Middle frontal gyrus (tissue), 1 donor: ENCODE data around the gene PRC1.
A peak's percentile ranks its signal among the peaks of the same experiment; 100 is the strongest.
"Not testable (repeated sequence)": the region's sequence is repeated elsewhere in the genome, so short reads cannot be mapped to it uniquely, and the experiment has no call there.

Experiments used
- DNase-seq: peaks from one replicate; pipeline ENCODE4 v3.0.0-alpha.2; 2015; ENCODE audit warnings: low spot score; ENCODE audit errors: extremely low spot score

The PRC1 gene

DNA sequence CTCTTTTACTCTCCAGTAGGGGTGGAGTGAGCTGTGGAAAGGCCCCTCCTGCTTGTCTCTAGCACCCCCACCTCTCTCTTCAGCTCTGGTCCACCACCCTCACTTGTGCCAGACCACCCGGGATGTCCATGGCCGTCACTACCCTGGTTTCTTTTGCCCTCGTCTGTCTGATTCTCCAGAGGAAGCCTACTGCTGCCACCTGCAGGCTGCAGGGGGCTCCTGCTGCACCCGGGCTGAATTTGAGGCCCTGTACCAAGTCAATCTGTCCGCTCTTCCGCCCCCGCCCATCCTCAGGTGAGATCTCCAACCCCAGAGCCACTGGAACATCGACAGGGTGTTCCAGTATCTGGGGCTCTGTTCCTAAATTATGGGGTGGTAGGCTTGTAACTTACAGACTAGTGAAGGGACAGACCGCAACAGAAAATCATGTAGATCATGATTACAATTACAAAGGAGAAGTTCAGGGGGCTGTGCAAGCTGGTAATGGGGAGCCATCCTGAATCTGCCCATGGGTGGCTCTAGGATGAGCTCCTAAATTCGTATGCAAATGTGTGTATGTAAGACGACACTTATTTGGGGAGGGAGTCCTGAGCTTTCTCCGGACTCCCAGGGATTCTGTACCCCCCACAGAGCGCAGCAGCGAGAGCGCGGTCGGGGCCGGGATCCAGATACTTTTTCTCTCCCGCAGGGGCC is 59.9 kb downstream of the PRC1 start:
- peak; percentile 80 for DNase-seq

DNA sequence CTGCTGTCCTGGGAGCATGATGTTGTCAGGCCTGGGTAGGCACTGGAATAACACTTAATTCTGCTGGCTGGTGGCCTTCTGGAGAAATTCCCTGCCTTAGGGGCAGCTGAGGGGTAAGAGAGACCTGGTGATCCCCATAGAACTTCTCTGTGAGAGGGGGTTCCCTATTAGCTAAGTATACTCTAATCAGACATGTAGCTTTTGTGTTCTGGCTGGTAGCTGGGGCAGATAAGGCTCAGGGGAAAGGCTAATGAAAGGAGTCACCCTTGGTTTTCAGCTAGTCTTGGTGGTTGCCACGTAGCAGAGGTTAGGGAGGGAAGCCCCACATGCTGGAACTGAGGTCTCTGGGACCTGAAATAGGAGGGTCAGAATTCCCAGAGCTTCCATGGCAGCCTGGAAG is 61.0 kb downstream of the PRC1 start:
- no peak for DNase-seq

DNA sequence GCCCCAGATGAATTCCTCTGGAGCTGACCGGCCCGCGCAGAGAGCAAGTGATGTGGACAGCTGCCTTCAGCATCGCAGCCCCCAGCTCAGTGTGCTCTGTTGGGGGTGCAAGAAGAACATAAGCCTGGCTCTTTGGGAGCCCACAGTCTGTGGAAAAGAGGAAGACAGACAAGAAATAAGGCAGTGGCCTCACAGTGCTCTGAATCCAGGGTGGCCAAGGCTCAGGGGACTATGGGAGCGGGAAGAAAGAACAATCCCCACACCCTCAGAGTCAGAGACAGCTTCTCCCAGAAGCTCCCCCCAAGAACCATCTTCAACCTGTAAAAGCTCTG is 61.7 kb downstream of the PRC1 start:
- DNase-seq: no peak

DNA sequence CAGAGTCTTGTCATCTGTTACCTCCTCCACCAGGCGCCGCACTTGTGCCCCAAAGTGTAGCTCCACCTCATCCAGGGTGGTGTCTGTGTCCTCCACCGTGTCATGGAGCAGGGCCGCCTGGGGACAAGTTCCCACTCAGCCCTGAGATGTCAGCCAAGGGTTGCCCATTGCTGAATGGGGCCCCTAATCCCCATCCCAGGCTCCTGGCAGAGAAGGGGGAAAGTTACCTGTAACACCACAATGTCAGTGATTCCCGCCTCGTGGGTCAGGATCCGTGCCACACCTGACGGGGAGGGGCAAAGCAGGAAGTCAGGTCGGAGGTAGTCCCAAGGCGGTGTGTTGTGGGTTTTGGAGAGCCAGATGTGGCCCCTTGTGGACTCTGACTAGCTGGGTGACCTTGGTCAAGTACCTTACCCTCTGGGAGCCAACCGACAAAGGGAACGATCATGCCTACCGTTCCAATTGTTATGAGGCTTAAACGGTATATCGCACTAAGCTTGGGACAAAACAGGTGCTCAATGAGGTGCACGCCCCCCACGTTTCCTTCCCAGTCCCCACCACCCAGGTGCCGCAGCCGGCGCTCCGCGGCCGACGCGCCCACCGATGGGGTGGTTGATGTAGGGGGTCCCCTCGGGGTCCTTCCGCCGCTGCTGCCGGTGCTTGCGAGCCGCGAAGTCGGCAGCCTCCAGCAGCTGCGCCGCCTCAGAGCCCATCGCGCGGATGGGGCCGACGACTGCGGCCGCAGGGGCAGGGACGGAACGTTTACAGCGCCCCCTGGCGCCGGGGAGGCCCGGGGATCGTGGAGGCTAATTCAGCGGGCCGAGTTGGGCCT is 62.3 kb downstream of the PRC1 start, which contains the start of gene HDDC3:
HDDC3 (minus strand) TSS at position 722 of the 832 bp plus-strand sequence; CDS start at position 713, 9 bp downstream.
- peak; percentile 78 for DNase-seq

DNA sequence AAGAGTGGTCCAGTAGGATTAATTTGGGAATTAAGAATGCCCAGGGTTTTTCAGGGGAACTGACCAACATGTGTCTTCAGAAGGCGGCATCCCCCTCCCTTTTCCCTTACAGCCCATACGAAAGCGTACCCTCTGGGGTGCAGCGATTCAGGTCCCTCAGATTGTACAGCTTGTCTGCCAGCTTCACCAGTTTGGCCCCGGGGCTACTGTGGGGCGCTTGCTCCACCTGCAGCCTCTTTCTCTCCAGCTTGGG is 62.8 kb downstream of the PRC1 start:
- DNase-seq: no peak

DNA sequence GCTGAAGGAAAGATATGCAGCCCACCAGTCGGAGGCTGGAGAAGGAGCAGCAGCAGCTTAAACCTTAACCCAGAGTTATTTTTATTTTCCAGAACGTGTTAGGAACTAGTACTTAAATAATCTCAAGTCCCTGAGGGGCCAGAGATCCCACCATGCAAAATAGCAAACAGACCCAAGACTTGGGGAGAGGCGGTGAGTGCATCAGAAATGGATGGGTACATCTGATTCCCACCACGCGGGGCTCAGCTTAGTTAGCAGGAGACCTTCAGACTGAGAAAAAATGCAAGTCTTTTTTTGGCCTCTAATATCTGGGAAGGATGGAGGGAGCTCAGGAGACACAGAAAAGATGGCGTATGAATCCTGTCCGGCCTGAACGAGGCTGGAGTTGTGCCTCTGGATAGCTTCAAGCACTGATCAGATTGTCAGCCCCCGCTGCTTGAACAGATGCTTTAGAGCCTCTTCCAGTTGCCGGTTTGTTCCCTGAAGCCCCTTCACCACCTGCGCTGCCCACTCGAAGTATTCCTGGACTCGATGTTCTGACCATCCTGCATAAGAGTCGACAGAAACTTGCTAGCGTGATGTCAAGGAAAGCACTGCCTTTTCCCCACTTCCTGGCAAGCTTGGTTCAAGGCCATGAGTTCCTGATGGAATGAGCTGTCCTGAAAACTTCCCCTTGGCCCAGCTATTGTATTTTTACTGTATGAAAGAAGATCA is 63.3 kb downstream of the PRC1 start:
- DNase-seq: no peak

DNA sequence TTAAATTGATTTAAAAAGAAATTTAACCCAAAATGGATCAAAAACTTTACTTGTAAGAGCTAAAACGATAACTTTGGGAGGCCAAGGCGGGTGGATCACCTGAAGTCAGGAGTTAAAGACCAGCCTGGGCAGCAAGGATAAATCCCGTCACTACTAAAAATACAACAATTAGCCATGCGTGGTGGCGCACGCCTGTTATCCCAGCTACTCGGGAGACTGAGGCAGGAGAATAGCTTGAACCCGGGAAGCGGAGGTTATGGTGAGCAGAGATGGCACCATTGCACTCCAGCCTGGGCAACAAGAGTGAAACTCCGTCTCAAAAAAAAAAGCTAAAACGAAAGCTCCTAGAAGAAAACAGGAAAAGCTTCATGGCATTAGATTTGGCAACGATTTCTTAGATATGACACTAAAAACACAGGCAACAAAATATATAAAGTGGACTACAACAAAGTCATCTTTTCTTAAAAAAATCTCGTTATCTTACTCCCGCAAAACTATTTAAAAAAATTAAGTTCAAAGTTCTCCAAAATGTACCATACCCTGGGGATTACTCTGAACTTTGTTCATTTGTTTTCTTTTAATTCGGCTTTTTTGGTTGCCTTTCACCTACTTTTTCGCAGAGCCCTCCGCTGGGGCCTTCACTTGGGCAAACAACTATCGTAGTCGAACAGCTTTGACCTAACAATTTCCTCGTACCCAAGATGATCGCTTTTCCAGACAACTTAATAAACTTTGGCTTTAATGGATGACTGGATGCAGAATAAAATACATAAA is 64.9 kb downstream of the PRC1 start:
- no peak for DNase-seq

DNA sequence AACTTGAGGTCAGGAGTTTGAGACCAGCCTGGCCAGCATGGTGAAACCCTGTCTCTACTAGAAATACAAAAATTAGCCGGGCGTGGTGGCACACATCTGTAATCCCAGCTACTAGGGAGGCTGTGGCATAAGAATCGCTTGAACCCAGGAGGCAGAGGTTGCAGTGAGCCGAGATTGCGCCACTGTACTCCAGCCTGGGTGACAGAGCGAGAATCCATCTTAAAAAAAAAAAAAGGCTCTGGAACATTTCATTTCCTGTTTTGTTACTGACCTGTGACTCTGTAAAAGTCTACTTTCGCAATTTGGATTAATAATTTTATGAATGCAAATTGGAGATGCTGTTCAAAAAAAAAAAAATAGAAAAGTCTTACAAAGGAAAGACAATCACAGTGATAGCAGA is 66.2 kb downstream of the PRC1 start:
- DNase-seq: not testable (repeated sequence)

DNA sequence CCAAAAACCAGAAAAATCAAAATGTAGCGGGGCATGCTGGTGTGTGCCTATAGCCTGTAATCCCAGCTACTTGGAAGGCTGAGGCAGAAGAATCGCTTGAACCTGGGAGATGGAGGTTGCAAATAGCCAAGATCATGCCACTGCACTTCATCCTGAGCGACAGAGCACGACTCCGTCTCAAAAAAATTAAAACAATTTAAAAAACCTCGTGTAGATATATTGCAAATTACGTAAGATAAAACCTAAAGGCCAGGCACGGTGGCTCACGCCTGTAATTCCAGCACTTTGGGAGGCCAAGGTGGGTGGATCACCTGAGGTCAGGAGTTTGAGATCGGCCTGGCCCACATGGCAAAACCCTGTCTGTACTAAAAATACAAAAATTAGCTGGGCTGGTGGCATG is 67.6 kb downstream of the PRC1 start:
- DNase-seq: not testable (repeated sequence)

DNA sequence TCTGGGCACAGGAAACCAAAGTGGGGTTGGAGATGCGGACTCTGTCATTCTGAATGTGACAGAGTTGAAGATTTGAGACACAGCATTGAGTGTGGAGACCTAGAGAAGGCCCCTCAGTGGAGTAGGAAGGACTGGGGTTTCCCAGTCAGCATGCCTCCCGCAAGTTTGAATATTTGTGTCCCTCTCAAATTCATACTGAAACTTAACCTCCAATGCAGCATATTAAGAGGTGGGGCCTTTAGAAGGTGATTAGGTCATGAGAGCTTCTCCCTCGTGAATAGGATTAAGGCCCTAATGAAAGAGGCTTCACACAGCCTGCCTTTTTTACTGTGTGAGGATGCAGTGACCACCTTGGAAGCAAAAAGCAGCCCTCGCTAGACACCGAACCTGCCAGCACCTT is 70.0 kb downstream of the PRC1 start:
- no peak for DNase-seq

DNA sequence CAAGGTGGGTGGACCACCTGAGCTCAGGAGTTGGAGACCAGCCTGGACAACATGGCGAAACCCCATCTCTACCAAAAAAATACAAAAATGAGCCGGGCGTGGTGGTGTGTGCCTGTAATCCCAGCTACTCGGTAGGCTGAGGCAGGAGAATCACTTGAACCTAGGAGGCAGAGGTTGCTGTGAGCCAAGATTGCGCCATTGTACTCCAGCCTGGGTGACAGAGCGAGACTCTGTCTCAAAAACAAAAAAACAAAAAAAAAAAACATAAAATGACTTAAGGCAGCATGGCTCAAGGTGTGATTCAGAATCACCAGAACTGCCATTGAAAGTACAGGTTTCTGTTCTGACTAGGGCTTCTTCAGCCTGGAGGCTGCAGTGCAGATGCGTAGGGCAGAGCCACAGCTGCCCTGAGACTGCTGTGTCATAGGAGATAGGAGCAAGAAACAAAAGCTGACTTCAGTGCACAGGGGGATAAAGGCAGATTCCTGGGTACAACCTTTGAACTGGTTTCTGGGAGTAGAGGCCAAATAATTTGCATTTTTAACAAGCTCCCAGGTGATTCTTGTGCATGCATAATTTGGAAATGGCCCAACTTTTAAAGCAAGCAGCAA is 71.5 kb downstream of the PRC1 start:
- not testable (repeated sequence) for DNase-seq

DNA sequence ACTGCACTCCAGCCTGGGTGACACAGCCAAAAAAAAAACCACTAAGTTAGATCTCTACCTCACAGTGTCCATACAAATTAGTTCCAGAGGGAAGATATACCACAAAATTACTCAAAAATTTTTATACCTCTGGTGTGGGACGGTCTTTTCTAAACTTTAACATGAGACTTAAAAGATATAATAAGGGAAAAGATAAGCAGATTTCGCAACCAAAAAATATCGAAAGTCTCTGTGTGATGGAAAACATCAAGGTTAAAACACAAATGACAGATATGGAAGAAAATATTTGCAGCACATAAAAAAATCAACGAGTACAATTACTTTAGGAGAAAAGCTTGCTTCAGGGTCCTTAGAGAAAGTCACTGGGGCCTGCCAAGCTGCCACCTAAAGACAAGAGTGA is 72.4 kb downstream of the PRC1 start:
- no peak for DNase-seq

DNA sequence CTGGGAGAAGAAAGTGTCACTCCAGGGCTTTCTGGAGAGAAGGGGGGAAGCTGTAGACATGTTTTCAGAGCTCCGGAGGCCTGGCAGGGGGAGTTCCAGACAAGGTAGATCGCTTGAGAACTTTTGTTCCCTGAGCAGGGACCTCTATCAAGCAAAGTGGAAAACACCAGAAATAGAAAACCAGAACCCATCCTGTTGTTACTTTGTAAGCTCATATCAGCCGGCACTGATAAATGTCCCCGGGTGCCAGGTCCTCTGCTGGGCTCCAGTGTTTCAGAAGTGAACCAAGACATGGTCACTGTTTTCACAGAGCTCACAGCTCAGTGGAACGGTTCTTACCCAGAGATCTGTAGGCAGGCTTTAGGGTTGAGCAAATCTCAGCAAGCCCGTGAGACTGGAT is 75.5 kb downstream of the PRC1 start:
- DNase-seq: no peak

DNA sequence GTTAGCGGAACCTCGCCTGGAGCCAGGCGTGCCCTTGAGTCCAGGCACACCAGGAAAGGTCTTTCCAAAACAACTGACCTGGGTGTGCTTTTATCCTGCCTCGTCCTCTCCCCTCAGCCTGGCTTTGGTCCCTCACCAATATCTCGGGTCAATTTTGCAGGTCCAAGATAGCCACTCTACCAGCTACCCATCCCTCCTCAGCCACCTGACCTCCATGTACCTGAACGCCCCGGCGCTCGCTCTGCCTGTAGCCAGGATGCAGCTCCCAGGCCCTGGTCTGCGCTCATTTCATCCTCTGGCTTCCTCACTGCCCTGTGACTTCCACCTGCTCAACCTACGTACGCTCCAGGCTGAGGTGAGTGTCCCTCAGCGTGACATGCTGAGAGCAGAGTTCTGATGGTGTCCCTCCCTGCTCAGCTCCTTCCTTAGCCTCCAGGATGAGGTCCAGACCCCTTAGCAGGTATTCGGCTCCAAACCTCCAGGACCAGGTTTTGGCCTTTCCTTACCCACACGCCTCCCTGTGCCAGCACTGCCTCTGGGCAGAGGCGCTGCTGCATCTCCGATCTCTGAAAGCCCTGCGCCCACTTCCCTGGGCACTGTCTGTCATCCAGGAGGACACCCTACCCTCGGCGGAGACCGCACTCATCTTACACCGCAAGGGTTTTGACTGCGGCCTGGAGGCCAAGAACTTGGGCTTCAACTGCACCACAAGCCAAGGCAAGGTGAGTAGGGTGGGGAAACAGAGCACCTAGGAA is 76.1 kb downstream of the PRC1 start:
- no peak for DNase-seq

DNA sequence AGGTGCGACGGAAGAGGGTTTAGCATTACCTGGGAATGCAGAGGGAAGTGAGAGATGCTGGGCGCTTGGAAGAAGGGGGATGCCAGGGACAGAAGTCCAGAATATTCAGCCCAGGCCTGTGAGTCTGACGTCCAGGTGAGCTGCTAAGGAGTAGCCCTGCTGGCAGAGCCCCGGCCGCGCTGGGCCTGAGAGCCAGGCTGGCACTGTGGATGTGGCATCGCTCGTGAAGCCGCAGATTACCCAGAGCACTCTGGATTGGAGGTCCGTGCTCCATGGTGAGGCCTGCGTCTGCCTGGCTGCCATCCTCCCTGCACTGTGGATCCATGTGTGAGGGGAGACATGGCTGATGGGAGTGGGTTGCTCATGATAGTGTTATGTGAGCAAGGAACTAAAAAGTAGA is 76.8 kb downstream of the PRC1 start:
- no peak for DNase-seq

DNA sequence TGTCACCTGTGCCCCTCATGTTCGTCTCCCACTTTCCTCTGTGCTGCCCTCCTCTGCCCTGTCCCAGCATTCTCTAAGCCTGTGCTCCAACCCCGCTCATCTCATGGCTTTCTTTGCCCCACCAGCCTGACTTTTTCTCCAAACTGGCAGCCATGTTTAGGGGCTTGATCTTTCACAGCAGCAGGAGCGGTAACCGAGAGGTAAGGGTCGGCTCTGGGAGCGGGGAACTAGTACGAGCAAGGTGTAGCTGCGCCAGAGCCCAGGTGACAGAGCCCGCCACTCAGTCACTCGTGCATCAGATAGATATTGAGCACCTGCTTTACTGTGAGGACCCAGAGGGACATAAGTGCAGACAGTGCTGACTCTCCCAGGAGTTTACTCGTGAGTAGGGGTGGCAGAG is 77.9 kb downstream of the PRC1 start:
- no peak for DNase-seq
